ENCODE results near the gene VEPH1.

GRCh38 chr3:157423337-157423736 is 79.9 kb downstream of the VEPH1 start:
- no peak for TF ChIP-seq POLR2A (IDR thresholded peaks at IDR 0.05)
- no peak for TF ChIP-seq CTCF (IDR thresholded peaks at IDR 0.05)

Data from testis (tissue), 2 donors.